ENCODE results near the gene INHA.

- TF ChIP-seq CTCF (IDR thresholded peaks at IDR 0.05) (no peak), POLR2A (IDR thresholded peaks at IDR 0.05; ENCODE audit: low read depth) (no peak)
These were observed 40.6 kb downstream of the INHA start for GRCh38 chr2:219612577-219613286.

All from esophagus muscularis mucosa (tissue), 3 donors.